OCI-LY7 (cell line): Measurements from ENCODE around the gene KCNMB2. TPM values are rescaled to one million over a fixed set of nuclear protein-coding genes. Genes with fewer than 3 reads are reported as not detected.

Source experiments
- BruUV-seq: library from RNA; stranded (reverse); fragments of 400-500 nt; replicated peaks from 2 replicates; lab custom pipeline; 2021; lab: Mats Ljungman, UMichigan
- CTCF ChIA-PET: fragments of 300-600 bp; sonication (Branson Sonifier 250); formaldehyde crosslinking; loops from one replicate; lab custom pipeline; 2022; ENCODE audit warnings: antibody characterized with exemption; ENCODE audit not compliant: unreplicated experiment; lab: Charles Lee
- POLR2A ChIA-PET: fragments of 300-600 bp; sonication (Branson Sonifier 250); formaldehyde crosslinking; loops from one replicate; lab custom pipeline; 2022; ENCODE audit warnings: antibody characterized with exemption; lab: Charles Lee
- DNase-seq: peaks from one replicate; pipeline ENCODE4 v3.0.0-alpha.2; 2015; ENCODE audit warnings: low spot score
- H2AFZ ChIP-seq: fragments of 200-600 bp; sonication (generic), shearing (Covaris generic); 2 replicates; pipeline ENCODE4 v1.6.1; 2014; ENCODE audit warnings: mild to moderate bottlenecking, antibody characterized with exemption, low read length, moderate library complexity
- H3K27ac ChIP-seq: fragments of 200-600 bp; sonication (generic); 2 replicates; pipeline ENCODE4 v1.5.1; 2014; ENCODE audit warnings: mixed run types, low read depth, mild to moderate bottlenecking, moderate library complexity, low read length, inconsistent platforms; ENCODE audit not compliant: poor library complexity, severe bottlenecking
- H3K36me3 ChIP-seq: fragments of 200-600 bp; sonication (generic); 2 replicates; pipeline ENCODE4 v1.6.1; 2014; ENCODE audit warnings: mild to moderate bottlenecking, antibody characterized with exemption, low read length, moderate library complexity, mixed read lengths; ENCODE audit not compliant: insufficient read depth
- H3K4me1 ChIP-seq: fragments of 200-600 bp; sonication (generic); 2 replicates; pipeline ENCODE4 v1.5.1; 2014; ENCODE audit warnings: mild to moderate bottlenecking, low read length; ENCODE audit not compliant: insufficient read depth, poor library complexity, severe bottlenecking
- H3K4me2 ChIP-seq: fragments of 200-600 bp; sonication (generic); 2 replicates; pipeline ENCODE4 v1.6.1; 2014; ENCODE audit warnings: mild to moderate bottlenecking, low read length
- H3K4me3 ChIP-seq: fragments of 200-600 bp; sonication (generic); 2 replicates; pipeline ENCODE4 v1.5.1; 2014; ENCODE audit warnings: mild to moderate bottlenecking, low read depth, low read length; ENCODE audit not compliant: poor library complexity, severe bottlenecking
- H3K79me2 ChIP-seq: fragments of 200-600 bp; sonication (generic); 2 replicates; pipeline ENCODE4 v1.6.1; 2016; ENCODE audit warnings: low read depth, mild to moderate bottlenecking, low read length, moderate library complexity, mixed read lengths; ENCODE audit not compliant: insufficient read depth
- H3K9me2 ChIP-seq: fragments of 200-600 bp; sonication (generic); 2 replicates; pipeline ENCODE4 v1.6.1; 2016; ENCODE audit warnings: mild to moderate bottlenecking, low read length, mixed read lengths; ENCODE audit not compliant: insufficient read depth
- H3K9me3 ChIP-seq: fragments of 200-600 bp; sonication (generic); 2 replicates; pipeline ENCODE4 v1.6.1; 2014; ENCODE audit warnings: mild to moderate bottlenecking, mixed run types, low read length, mixed read lengths
- H4K20me1 ChIP-seq: fragments of 200-600 bp; sonication (generic); 2 replicates; pipeline ENCODE4 v1.6.1; 2014; ENCODE audit warnings: mild to moderate bottlenecking, antibody characterized with exemption, low read length, moderate library complexity, mixed read lengths; ENCODE audit not compliant: insufficient read depth
- CTCF ChIP-seq: fragments of 200-600 bp; sonication (generic); conservative IDR thresholded peaks from 2 replicates; pipeline ENCODE4 v1.5.1; 2014; ENCODE audit warnings: mild to moderate bottlenecking, antibody characterized with exemption, low read length, moderate library complexity, mixed read lengths
- EZH2phosphoT487 ChIP-seq: fragments of 200-600 bp; sonication (generic); IDR thresholded peaks from 2 replicates; pipeline ENCODE4 v1.6.1; 2018; ENCODE audit warnings: low read depth, borderline replicate concordance, mild to moderate bottlenecking, mixed run types, antibody characterized with exemption, low read length, moderate library complexity, mixed read lengths
- intact Hi-C: fragments of 100-400 bp; cut with micrococcal nuclease; formaldehyde crosslinking; loops from one replicate; pipeline ENCODE4 v1.10.0; 2022; ENCODE audit not compliant: unreplicated experiment
- total RNA-seq, 2 experiments: library from RNA; depleted of rRNA in 1 of 2; stranded (reverse); fragments of >200 nt in 1 of 2; shearing (Covaris generic) in 1 of 2; gene quantifications; 2 replicates each; pipeline ENCODE4 v1.2.3, GENCODE V29; 2014 to 2022

Gene KCNMB2
- total RNA-seq, 2 experiments from 2014 or later = not detected

GRCh38 chr3:178569826-178570225 lies 33.6 kb downstream of the KCNMB2 start:
- Histone ChIP-seq H3K4me1 (no peaks in the 10 kb centered on the region), H3K9me2 (no peaks in the 10 kb centered on the region), H3K27ac (no peak overlapping the region), H3K4me3 (no peak overlapping the region), H3K9me3 (no peaks in the 10 kb centered on the region), H3K36me3 (no peaks in the 10 kb centered on the region), H3K4me2 (no peak overlapping the region), H3K79me2 (no peaks in the 10 kb centered on the region), H4K20me1 (no peaks in the 10 kb centered on the region), H2AFZ (no peak overlapping the region)
- DNase-seq = no peak
- CTCF ChIA-PET = no interaction called here
- BruUV-seq = no TSS peak
- POLR2A ChIA-PET = no interaction called here
- TF ChIP-seq EZH2phosphoT487 = no peak
- no peak for TF ChIP-seq CTCF
- intact Hi-C loops = no loop called here

DNA sequence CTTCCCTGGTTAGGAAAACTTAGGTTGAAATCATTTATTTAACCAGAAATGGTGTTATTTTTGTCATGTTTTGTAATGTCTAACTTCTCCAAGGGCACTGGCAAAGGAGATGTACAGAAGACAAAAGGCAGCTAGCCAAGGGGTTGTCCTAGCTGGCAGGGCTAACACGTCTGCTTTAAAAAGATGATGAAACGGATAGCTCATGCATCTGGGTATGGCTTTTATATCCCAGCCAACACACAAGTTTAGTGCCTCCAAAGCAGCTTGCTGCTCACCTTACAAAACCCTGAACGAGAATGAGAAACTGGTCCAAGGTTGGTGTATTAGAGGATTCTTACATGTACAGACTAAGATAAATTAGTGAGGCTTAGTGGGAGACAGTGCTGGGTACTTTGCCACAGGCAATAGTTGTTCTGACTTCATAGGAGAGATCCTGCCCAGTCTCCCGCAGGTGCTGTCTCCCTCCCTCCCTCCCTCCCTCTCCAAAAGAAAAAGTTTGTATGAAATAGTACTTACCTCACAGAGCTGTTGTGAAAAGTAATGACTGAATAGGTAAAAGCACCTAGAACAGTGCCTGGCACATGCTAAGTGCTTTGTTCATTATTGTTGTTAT lies 47.8 kb downstream of the KCNMB2 start:
- intact Hi-C loops = no loop called here
- no peak overlapping the region for H2AFZ ChIP-seq
- no peak overlapping the region for H3K4me3 ChIP-seq
- no peak for TF ChIP-seq EZH2phosphoT487
- TF ChIP-seq CTCF = no peak
- no peaks in the 10 kb centered on the region for H3K4me1 ChIP-seq
- no peaks in the 10 kb centered on the region for H3K79me2 ChIP-seq
- H3K27ac ChIP-seq = no peak overlapping the region
- no peak for DNase-seq
- BruUV-seq = no TSS peak
- no peak overlapping the region for H3K4me2 ChIP-seq
- H3K9me3 ChIP-seq = no peaks in the 10 kb centered on the region
- H3K36me3 ChIP-seq = no peaks in the 10 kb centered on the region
- POLR2A ChIA-PET = interaction anchor here (0.9 to 1.0 kb wide), 3 partner anchors 15 to 120 kb away, joined by 3 to 5 read pairs (median 3); no protein-coding TSS in a partner anchor
- H3K9me2 ChIP-seq = no peaks in the 10 kb centered on the region
- H4K20me1 ChIP-seq = no peaks in the 10 kb centered on the region
- CTCF ChIA-PET = interaction anchor here (0.6 kb wide), 1 partner anchor 12 kb away, joined by 4 read pairs; no protein-coding TSS in a partner anchor

GRCh38 chr3:178584722-178585380 lies 48.6 kb downstream of the KCNMB2 start:
- Histone ChIP-seq H3K4me2 (no peak overlapping the region), H3K9me3 (no peaks in the 10 kb centered on the region), H3K4me1 (no peaks in the 10 kb centered on the region), H3K4me3 (no peak overlapping the region), H3K27ac (no peak overlapping the region), H2AFZ (no peak overlapping the region), H3K79me2 (no peaks in the 10 kb centered on the region), H3K36me3 (no peaks in the 10 kb centered on the region), H4K20me1 (no peaks in the 10 kb centered on the region), H3K9me2 (no peaks in the 10 kb centered on the region)
- no TSS peak for BruUV-seq
- TF ChIP-seq EZH2phosphoT487 (no peak), CTCF (no peak)
- DNase-seq = no peak
- ChIA-PET POLR2A (interaction anchor here (0.9 kb wide), 1 partner anchor 119 kb away, joined by 3 read pairs; no protein-coding TSS in a partner anchor), CTCF (interaction anchor here (0.6 kb wide), 1 partner anchor 12 kb away, joined by 4 read pairs; no protein-coding TSS in a partner anchor)
- intact Hi-C loops = no loop called here
